ENCODE measurements around the gene YKT6.
"Not testable (repeated sequence)": the region's sequence is repeated elsewhere in the genome, so short reads cannot be mapped to it uniquely, and the experiment has no call there.

The YKT6 gene

GRCh38 chr7:44200699-44201461 lies at the start of gene YKT6:
TSS of gene YKT6 (plus strand) at chr7:44200978. CDS start at chr7:44201136, 158 bp downstream.
- DNase-seq (ENCODE audit: low read depth): peak; percentile 95

- no peak for DNase-seq (ENCODE audit: low read depth)
These were observed 48.8 kb upstream of the YKT6 start for GRCh38 chr7:44151956-44152355.

DNA sequence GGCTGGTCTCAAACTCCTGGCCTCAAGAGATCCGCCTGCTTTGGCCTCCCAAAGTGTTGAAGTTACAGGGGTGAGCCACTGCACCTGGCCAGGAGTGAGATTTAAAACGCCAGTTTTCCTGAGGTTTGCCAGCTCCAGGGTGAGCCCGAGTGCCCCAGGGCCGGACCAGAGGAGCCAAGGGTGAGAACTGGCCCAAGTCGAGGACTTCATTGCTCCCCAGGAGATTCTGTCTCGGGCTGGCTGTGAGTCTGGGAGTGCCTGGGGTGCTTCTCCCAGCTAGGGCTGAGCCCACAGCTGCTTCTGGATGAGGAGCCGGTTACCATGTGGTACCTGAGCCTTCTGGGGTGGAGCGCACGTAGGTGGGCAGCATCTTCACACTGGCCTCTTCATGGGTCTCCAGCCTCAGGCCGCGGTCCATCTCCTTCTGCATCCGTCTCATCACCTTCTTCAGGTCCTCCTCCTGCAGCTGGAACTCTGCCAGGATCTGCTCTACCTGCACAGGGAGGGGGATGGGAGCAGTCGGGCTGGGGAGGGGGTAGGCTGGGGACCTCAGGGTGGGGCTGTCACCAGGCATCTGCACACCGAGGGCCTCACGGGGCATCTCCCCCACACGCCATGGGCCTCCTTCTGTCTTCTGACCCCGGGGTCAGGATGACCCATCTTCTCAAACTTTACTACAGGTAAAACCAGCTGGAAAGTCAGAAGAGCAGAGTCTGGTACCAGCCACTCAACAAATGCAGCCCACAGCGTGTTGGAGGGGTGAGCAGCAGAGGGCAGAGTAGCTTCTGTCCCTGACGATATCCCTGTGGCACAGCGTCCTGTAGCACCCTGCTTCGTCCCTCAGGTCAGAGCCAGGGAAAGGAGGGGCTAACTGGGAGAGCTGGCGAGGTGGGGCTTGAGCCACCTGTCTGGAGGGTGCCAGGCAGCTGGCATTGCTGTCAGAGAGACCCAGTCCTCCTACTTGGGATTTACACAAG lies 47.5 kb upstream of the YKT6 start:
- no peak for DNase-seq (ENCODE audit: low read depth)

DNA sequence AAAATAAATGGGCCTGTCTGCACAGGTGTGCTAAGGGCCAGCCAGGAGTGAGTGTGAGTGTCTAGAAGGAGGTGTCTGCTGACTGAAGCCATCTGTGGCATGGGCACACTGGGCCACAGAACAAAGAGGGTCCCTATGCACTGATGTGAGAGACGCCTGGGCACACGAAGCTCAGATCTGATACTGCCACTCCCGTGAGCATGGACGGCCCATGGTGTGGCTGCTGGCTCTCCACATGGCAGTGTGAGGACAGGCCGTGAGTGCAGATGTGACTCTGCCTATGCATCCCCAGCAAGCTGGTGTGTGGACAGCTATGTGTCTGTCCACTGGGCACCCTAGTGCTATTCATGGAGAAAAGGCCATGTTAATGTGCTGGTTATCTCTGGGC lies 46.8 kb upstream of the YKT6 start:
- DNase-seq (ENCODE audit: low read depth): no peak

- no peak for DNase-seq (ENCODE audit: low read depth)
These were observed 46.1 kb upstream of the YKT6 start for GRCh38 chr7:44154703-44155102.

DNA sequence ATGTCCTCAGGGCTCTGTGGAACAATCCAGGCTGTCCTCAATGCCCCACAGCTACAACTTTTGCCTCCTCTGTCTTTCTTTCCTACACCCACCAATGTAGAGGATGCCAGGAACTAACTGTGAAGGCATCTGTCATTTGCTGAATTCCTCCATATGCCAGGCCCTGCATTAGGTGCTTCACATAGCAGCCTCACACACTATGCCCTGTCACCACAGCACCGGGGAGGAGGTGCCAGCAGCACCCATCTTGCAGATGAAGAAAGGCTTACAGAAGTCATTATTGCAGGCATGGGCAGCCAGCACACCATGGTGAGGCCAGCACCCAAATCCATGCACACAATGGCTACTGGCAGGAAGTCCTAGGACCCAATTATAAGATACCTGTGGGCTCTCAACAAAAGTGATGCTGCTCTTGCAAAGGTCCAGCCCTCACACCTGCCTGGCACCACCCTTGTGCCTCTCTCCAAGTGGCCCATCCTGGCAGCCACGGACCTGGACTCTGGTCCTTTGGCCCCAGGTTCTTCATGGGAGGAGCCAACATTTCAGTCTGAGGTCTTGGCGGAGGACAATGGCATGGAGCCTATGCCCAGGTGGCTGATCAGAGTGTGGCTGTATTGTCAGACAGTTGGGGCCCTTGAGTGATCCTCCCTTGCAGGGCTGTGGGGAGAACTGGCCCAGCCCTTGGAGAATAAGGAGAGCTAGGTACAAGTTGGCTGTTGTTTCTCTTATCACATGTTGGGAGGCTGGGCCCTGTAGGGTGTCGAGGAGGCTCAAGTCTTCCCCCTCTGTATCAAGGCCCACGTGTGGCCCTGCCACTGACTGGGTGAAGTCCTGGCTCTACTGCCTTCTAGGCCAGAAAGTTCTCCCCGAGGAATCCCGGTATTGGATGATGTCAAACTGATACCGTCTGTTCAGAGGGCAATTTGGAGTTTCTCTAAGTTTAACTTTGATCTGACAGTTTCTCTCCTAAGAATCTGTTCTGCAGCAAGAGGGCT lies 45.3 kb upstream of the YKT6 start:
- DNase-seq (ENCODE audit: low read depth): no peak

DNA sequence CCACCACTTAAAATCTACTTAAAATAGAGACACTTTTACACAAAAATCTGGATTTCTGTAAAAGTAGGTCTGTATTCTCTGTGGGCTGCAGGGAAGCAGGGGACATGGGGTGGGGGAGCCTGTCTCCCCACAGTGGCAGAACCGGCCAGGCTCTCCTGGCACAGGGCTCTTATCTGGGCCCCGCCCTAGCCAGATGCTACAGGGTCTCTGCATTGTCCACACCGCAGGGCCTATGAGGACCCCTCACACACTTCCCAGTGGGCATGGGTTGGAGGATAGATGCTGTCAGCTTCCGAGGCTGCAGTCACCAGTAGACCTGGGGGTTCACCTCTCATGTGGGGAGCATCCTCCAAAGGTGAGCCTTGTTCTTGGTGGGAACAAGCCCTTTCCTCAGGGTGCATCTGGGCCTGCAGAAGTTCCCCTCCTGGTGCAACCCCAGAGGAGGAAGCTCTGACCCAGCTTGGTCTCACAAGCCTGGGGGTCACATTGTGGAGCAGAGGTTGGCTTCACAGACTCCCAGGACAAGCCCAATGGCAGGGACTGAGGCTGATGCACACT lies 44.2 kb upstream of the YKT6 start:
- no peak for DNase-seq (ENCODE audit: low read depth)

DNA sequence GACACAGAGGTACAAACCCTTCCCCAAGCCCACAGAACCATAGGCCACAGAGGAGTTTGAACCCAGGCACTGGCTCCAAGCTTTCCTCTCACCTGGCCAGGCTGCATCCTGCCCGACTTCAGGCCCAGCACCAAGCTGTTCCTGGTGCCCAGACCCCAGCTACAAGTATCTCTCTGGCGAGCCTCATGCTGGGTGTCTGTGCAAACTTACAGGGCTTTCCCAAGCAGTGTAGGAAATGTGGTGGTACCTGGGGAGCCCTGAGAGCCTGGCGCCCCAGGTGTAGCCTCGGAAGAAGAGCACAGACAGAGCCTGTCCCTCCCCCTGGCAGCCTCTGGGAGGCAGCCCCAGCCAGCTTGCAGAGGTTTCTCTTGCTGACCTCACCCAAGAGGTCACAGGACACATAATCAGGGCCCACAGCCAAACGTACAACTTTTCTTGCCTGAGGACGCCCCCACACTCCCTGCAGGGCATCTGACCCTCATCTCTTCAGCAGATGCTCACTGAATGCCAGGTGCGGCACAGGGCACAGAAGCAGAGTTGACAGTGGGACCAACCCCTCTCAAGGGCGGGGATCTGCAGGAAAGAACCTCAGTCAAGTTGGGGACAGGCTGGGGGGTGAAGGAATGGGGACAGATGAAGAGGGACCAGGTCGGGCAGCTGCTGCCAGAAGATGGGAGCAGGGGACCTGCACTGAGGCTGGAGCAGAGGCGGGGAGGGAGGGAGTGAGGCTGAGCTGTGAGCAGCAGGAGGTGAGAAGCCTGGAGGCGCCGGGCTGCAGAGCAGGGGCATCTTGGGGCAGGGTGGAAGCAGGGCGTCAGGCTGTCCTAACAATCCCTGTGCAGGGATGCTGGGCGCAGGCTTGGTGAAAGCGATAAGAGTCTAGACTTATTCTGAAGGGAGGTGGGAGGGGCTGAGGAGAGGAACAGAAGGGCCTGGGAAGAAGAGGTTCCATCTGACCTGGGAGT lies 43.4 kb upstream of the YKT6 start:
- no peak for DNase-seq (ENCODE audit: low read depth)

GRCh38 chr7:44158096-44158872 lies 42.5 kb upstream of the YKT6 start:
- DNase-seq (ENCODE audit: low read depth): no peak

DNA sequence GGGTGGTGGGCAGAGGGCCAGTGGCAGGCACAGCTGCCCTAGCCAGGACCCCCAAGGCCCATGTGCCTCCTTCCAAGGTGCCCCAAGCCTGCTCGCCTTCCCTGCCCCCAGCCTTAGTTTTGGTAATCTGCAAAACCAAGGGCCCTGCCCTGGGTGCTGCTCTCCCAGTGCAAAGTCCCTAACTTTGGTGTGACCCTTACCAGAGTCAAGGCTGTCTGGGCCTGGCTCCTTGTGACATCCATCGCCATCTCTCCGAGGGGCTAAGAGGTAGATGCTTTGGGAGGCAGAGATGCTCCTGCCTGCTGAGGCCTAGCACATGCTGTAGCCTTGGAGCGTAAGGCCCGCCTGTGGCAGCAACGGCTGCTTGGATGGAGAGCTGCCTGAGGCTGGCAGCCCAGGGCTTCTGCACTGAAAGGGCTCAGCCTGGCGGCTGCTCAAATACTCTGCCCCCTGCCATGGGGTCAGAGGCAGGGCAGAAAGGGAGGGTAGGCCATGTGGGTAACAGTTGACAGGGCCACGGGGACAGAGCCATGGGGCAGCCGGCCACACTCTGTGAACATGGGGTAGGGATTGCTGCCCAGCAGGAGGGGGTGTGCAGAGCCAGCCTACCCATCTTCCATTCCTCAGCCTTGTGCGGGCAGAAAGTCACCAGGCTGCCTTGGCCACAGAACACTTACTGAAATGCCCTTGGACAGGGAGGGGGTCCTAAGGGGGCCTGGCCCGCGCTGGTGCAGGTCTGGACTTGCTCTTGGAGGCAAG lies 41.7 kb upstream of the YKT6 start:
- DNase-seq (ENCODE audit: low read depth): no peak

GRCh38 chr7:44159824-44160630 lies 40.8 kb upstream of the YKT6 start:
- no peak for DNase-seq (ENCODE audit: low read depth)

DNA sequence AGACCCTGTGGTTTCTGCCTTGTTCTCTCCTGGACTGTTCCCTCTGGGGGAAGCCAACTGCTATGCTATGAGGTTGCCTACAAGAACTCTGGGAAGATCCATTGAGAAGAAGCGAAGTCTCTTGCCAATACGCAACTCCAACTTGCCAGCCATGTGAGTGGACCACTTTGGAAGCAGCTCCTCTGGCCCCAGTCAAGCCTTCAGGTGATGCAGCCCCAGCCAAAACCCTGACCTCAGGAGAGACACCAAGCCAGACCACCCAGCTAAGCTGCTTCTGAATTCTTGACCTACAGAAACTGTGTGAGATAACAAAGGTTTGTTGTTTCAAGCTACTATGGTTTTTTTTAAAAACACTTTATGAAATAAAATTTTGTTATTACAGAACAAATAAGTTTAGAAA lies 39.4 kb upstream of the YKT6 start:
- DNase-seq (ENCODE audit: low read depth): no peak

DNA sequence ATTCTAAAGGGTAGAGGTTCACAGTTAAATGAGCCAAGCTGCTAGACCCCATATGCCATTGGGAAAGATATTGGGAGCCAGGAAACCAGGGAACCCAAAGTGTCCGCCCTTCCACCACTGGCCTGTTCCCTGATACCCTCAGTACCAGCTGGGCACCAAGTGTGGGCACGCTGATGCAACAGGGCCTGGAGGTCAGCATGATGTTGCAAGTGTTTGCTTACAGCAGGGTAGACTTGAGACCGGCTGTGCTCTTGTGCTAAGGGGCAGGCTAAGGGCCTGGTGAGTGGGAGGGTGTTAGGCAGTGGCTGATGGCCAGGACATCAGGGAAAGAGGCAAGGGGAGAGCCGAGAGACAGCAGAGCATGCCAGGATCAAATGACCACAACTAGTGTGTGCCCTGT lies 38.6 kb upstream of the YKT6 start:
- DNase-seq (ENCODE audit: low read depth): no peak

DNA sequence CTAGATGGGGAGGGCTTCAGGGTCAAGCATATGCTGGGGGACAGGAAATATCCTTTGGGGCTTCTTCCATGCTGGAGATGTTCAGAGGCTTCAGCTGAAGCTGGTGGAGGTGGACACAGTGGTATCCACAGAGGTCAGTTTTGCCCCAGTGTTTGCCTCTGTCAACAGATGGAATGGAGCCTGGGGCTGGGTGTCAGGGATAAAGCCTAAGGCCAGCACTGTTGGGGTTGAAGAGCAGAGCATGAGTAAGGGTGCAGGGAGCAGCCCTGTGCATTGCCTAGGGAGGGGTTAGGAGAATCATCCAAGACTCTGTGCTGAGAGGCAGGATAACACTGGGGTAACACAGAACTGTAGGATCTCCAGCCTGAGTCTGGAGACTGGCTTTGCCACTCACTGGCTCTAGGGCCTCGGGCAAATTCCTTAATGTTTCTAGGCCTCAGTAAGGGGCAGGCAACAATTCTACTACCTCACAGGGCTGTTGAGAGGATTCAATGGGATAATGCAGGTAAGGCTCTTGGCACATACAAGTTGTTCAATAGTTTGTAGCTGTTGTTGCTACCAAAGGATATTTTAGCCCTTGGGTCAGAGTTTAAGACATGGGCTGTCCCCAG lies 37.9 kb upstream of the YKT6 start:
- DNase-seq (ENCODE audit: low read depth): no peak

- peak; percentile 82 for DNase-seq (ENCODE audit: low read depth)
These were observed 37.2 kb upstream of the YKT6 start for GRCh38 chr7:44163591-44163990.

- no peak for DNase-seq (ENCODE audit: low read depth)
These were observed 32.9 kb upstream of the YKT6 start for GRCh38 chr7:44167920-44168319.

GRCh38 chr7:44171901-44172300 lies 28.9 kb upstream of the YKT6 start:
- not testable (repeated sequence) for DNase-seq (ENCODE audit: low read depth)

Measured in HS-5 (cell line).